K562 (cell line): ENCODE measurements around the gene MAML1. TPM values are rescaled to one million over a fixed set of nuclear protein-coding genes. Genes with fewer than 3 reads are reported as not detected.

Source experiments
- ARHGAP35 ChIP-seq: fragments of 450-650 bp; IDR thresholded peaks from 2 replicates; pipeline ENCODE4 v1.6.1; 2018; ENCODE audit not compliant: partially characterized antibody
- CBFA2T3 ChIP-seq: fragments of 450-650 bp; IDR thresholded peaks from 2 replicates; pipeline ENCODE4 v1.6.1; 2017
- CC2D1A ChIP-seq: fragments of 450-650 bp; IDR thresholded peaks from 2 replicates; pipeline ENCODE4 v1.6.1; 2017; ENCODE audit warnings: mild to moderate bottlenecking
- CHAMP1 ChIP-seq: fragments of 450-650 bp; IDR thresholded peaks from 2 replicates; pipeline ENCODE4 v1.6.1; 2016; ENCODE audit warnings: mild to moderate bottlenecking
- CREB1 ChIP-seq, 2 experiments: sonication (generic) in 1 of 2; formaldehyde crosslinking in 1 of 2; IDR thresholded peaks; 2 replicates each; pipeline versions ENCODE4 v1.6.1 to v1.8.0; 2012 to 2022; ENCODE audit warnings: inconsistent platforms in 1 of 2, mild to moderate bottlenecking in 1 of 2, missing genetic modification reagents in 1 of 2, moderate library complexity in 1 of 2
- ID3 ChIP-seq, 2 experiments: fragments of 250-450 bp in 1 of 2; fragments of 450-650 bp in 1 of 2; sonication (Bioruptor Pico) in 1 of 2; IDR thresholded peaks; 2 replicates each; pipeline versions ENCODE4 v1.6.1 to v1.8.0; 2016 to 2021; ENCODE audit warnings: mild to moderate bottlenecking in 2 of 2, moderate library complexity in 2 of 2, missing compliant biosample characterization in 1 of 2, missing genetic modification characterization in 1 of 2
- MTA3 ChIP-seq: fragments of 450-650 bp; formaldehyde crosslinking; IDR thresholded peaks from 2 replicates; pipeline ENCODE4 v1.6.1; 2017; ENCODE audit warnings: mild to moderate bottlenecking, borderline replicate concordance
- NR2F6 ChIP-seq: fragments of 450-650 bp; formaldehyde crosslinking; IDR thresholded peaks from 2 replicates; pipeline ENCODE4 v1.4.0; 2020; ENCODE audit warnings: mild to moderate bottlenecking
- RHOXF2B ChIP-seq: fragments of 250-450 bp; sonication (Bioruptor Pico); conservative IDR thresholded peaks from 2 replicates; pipeline ENCODE4 v1.5.1; 2021
- SAP30 ChIP-seq: fragments of 200-600 bp; sonication (generic); IDR thresholded peaks from 2 replicates; pipeline ENCODE4 v1.6.1; 2012; ENCODE audit warnings: borderline replicate concordance, low read depth, mild to moderate bottlenecking, moderate library complexity, low read length, control low read depth, inconsistent platforms; ENCODE audit not compliant: insufficient read depth, poor library complexity, severe bottlenecking
- ZNF12 ChIP-seq: sonication (generic); formaldehyde crosslinking; IDR thresholded peaks from 2 replicates; pipeline ENCODE4 v1.4.0; 2020; ENCODE audit warnings: mild to moderate bottlenecking, missing genetic modification reagents
- ZNF740 ChIP-seq, 3 experiments: fragments of 200-800 bp in 1 of 3; sonication (Bioruptor generic) in 1 of 3; sonication (generic) in 1 of 3; formaldehyde crosslinking in 1 of 3; IDR thresholded peaks; 2 replicates each; pipeline versions ENCODE4 v1.6.1 to v1.8.0; 2016 to 2022; ENCODE audit warnings: mild to moderate bottlenecking in 2 of 3, missing compliant biosample characterization in 2 of 3, missing genetic modification characterization in 2 of 3, missing genetic modification reagents in 1 of 3
- polyA plus RNA-seq, 8 experiments: library from polyadenylated mRNA; depleted of rRNA in 4 of 8; stranded (reverse) in 5 of 8; unstranded in 3 of 8; fragments of >200 nt; fragmentation: Nextera tagmentation in 2 of 8; fragmentation: Illumina TruSeq in 1 of 8; extraction: Ambion mirVana in 2 of 8; extraction: Trizol in 1 of 8; gene quantifications; 2 replicates each; pipeline versions ENCODE4 v1.2.1 to v1.2.3, GENCODE V29; 2011 to 2014; ENCODE audit warnings: inconsistent platforms in 1 of 8, missing spikeins in 1 of 8
- total RNA-seq, 7 experiments: library from RNA; depleted of rRNA in 6 of 7; stranded (reverse); fragments of >200 nt in 6 of 7; fragmentation: Illumina TruSeq in 2 of 7; extraction: Trizol in 2 of 7; gene quantifications; 2 replicates each; pipeline versions ENCODE4 v1.2.1 to v1.2.3, GENCODE V29; 2011 to 2021; ENCODE audit warnings: low replicate concordance in 1 of 7
- TF ChIP-seq, protein P1 (sequence below): fragments of 250-450 bp; sonication (Bioruptor Pico); IDR thresholded peaks from 2 replicates; pipeline ENCODE4 v1.8.0; 2022; ENCODE audit warnings: moderate library complexity, mild to moderate bottlenecking, inconsistent platforms
- TF ChIP-seq, protein P2 (sequence below): sonication (generic); formaldehyde crosslinking; IDR thresholded peaks from 2 replicates; pipeline ENCODE4 v1.8.1; 2023; ENCODE audit warnings: missing genetic modification reagents, mild to moderate bottlenecking, borderline replicate concordance

Gene MAML1
- total and polyA plus RNA-seq, 9 of the 15 experiments (the other 6 are each of a cell fraction or from before 2014, with no cell fraction given) = 0.32 to 18.4 (median 7.0) TPM

DNA sequence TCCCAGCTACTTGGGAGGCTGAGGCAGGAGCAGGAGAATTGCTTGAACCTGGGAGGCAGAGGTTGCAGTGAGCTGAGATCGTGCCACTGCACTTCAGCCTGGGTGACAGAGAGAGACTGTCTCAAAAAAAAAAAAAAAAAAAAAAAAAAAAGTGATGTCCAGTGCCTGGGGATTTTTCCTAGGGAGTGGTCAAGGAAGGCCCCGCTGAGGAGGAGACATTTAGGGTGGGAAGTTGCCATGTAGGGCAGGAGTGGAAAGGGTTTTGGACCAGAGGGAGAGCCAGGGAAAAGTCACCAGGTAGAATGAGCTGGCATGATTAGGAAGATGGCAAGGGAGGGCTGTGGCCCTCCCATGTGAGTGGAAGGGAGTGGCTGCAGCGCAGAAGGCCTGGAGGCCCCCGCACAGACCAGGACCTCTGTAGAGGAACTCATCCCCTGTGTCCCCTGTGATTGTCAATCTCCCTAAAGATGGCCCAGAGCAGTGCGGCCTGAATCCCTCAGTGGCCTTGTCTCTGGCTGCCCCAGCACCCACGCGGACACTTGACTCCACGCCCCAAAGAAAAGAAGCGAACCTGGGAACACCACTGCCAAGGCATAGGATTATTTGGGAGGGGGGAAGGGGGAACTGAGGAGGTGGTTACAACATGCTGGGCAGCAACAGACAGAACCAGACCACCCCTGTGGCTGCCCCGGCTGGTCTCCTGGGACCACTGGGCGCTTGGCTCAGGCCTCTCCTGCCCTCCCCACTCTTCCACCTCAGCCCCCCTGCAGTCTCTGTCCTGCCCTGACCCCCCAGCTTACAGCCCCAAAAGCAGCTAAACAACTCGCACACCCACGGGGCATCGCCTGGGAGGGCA lies 85.5 kb downstream of the MAML1 start (continued):
- TF ChIP-seq ZNF740 (CRISPR knock-in tag; IDR thresholded peaks at IDR 0.05) = no peak
- TF ChIP-seq ZNF740 (tag; IDR thresholded peaks at IDR 0.05) = no peak
- no peak for TF ChIP-seq ZNF12 (CRISPR knock-in tag)
- 0 out of 2 replicates have a peak, but pooled peaks have one; percentile 2 for TF ChIP-seq RHOXF2B (CRISPR knock-in tag)
- TF ChIP-seq MTA3 = 0 out of 2 replicates have a peak, but pooled peaks have one; percentile 22
- no peak for TF ChIP-seq CHAMP1
- no peak for TF ChIP-seq NR2F6 (CRISPR knock-in tag)
- TF ChIP-seq CBFA2T3 = no peak
- TF ChIP-seq, protein P1, sequence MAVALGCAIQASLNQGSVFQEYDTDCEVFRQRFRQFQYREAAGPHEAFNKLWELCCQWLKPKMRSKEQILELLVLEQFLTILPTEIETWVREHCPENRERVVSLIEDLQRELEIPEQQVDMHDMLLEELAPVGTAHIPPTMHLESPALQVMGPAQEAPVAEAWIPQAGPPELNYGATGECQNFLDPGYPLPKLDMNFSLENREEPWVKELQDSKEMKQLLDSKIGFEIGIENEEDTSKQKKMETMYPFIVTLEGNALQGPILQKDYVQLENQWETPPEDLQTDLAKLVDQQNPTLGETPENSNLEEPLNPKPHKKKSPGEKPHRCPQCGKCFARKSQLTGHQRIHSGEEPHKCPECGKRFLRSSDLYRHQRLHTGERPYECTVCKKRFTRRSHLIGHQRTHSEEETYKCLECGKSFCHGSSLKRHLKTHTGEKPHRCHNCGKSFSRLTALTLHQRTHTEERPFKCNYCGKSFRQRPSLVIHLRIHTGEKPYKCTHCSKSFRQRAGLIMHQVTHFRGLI = peak; percentile 3; the same call in 1 of the 2 replicates
- no peak for TF ChIP-seq CREB1 (IDR thresholded peaks at IDR 0.05)
- TF ChIP-seq CREB1 (CRISPR knock-in tag; IDR thresholded peaks at IDR 0.05) = no peak
- TF ChIP-seq, protein P2, sequence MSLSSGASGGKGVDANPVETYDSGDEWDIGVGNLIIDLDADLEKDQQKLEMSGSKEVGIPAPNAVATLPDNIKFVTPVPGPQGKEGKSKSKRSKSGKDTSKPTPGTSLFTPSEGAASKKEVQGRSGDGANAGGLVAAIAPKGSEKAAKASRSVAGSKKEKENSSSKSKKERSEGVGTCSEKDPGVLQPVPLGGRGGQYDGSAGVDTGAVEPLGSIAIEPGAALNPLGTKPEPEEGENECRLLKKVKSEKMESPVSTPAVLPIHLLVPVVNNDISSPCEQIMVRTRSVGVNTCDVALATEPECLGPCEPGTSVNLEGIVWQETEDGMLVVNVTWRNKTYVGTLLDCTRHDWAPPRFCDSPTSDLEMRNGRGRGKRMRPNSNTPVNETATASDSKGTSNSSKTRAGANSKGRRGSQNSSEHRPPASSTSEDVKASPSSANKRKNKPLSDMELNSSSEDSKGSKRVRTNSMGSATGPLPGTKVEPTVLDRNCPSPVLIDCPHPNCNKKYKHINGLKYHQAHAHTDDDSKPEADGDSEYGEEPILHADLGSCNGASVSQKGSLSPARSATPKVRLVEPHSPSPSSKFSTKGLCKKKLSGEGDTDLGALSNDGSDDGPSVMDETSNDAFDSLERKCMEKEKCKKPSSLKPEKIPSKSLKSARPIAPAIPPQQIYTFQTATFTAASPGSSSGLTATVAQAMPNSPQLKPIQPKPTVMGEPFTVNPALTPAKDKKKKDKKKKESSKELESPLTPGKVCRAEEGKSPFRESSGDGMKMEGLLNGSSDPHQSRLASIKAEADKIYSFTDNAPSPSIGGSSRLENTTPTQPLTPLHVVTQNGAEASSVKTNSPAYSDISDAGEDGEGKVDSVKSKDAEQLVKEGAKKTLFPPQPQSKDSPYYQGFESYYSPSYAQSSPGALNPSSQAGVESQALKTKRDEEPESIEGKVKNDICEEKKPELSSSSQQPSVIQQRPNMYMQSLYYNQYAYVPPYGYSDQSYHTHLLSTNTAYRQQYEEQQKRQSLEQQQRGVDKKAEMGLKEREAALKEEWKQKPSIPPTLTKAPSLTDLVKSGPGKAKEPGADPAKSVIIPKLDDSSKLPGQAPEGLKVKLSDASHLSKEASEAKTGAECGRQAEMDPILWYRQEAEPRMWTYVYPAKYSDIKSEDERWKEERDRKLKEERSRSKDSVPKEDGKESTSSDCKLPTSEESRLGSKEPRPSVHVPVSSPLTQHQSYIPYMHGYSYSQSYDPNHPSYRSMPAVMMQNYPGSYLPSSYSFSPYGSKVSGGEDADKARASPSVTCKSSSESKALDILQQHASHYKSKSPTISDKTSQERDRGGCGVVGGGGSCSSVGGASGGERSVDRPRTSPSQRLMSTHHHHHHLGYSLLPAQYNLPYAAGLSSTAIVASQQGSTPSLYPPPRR = no peak
- no peak for TF ChIP-seq SAP30
- TF ChIP-seq ARHGAP35 = peak; percentile 79
- no peak for TF ChIP-seq CC2D1A
- TF ChIP-seq ID3 (CRISPR knock-in tag; IDR thresholded peaks at IDR 0.05) = no peak
- no peak for TF ChIP-seq ID3 (tag; IDR thresholded peaks at IDR 0.05)
